ENCODE data around the gene STRIP1.

- TF ChIP-seq CTCF (IDR thresholded peaks at IDR 0.05) (no peak), POLR2A (IDR thresholded peaks at IDR 0.05) (no peak)
These were observed 30.3 kb downstream of the STRIP1 start for GRCh38 chr1:110064576-110065337.
